ENCODE data around the gene DUOX2.

Gene DUOX2

DNA sequence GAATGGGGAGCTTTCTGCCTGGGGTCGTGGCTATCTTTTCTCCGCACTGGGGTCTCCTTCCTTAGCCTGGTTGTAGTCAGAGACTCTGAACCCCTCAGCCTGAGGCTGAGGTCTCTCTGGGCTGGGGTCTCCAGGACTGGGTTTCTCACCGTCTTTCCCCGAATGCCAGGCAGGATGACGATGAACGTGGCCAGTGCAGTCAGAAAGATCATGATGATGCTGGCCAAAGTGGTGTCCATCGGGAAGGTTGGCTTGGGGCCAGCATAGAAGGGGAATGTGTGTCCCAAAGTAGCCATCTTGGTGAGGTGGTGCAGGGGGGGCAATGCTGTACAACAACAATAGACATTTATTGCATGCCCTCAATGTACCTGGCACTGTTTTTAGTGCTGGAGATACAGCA is 8.7 kb upstream of the DUOX2 start:
- H2AFZ ChIP-seq (ENCODE audit: low read length), result no peak overlapping the region
- H4K20me1 ChIP-seq (ENCODE audit: insufficient read depth, low read length), result no peaks in the 10 kb centered on the region
- H3K9me3 ChIP-seq (ENCODE audit: low read length), result no peaks in the 10 kb centered on the region
- H3K4me2 ChIP-seq (ENCODE audit: low read length), result no peak overlapping the region
- no peaks in the 10 kb centered on the region for H3K27me3 ChIP-seq (ENCODE audit: insufficient read depth, low read length)
- TF ChIP-seq, protein P1, sequence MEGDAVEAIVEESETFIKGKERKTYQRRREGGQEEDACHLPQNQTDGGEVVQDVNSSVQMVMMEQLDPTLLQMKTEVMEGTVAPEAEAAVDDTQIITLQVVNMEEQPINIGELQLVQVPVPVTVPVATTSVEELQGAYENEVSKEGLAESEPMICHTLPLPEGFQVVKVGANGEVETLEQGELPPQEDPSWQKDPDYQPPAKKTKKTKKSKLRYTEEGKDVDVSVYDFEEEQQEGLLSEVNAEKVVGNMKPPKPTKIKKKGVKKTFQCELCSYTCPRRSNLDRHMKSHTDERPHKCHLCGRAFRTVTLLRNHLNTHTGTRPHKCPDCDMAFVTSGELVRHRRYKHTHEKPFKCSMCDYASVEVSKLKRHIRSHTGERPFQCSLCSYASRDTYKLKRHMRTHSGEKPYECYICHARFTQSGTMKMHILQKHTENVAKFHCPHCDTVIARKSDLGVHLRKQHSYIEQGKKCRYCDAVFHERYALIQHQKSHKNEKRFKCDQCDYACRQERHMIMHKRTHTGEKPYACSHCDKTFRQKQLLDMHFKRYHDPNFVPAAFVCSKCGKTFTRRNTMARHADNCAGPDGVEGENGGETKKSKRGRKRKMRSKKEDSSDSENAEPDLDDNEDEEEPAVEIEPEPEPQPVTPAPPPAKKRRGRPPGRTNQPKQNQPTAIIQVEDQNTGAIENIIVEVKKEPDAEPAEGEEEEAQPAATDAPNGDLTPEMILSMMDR (IDR thresholded peaks at IDR 0.05; ENCODE audit: low read length), result no peak
- no peak for TF ChIP-seq EZH2 (IDR thresholded peaks at IDR 0.05; ENCODE audit: borderline replicate concordance, low read length)
- no peaks in the 10 kb centered on the region for H3K79me2 ChIP-seq (ENCODE audit: insufficient read depth, low read length)
- H3K27ac ChIP-seq (ENCODE audit: low read depth, low read length, poor library complexity, severe bottlenecking), result no peak overlapping the region
- H3F3A ChIP-seq (ENCODE audit: insufficient read depth, low read length), result no peaks in the 10 kb centered on the region
- H3K36me3 ChIP-seq (ENCODE audit: insufficient read depth, low read length), result no peaks in the 10 kb centered on the region
- no peaks in the 10 kb centered on the region for H3K9me2 ChIP-seq (ENCODE audit: low read depth, low read length)
- no peak overlapping the region for H3K4me3 ChIP-seq (ENCODE audit: low read depth, low read length, poor library complexity, severe bottlenecking)
- no peaks in the 10 kb centered on the region for H3K4me1 ChIP-seq (ENCODE audit: insufficient read depth, low read length, severe bottlenecking)
- H3K9ac ChIP-seq (ENCODE audit: low read length), result no peak overlapping the region

DNA sequence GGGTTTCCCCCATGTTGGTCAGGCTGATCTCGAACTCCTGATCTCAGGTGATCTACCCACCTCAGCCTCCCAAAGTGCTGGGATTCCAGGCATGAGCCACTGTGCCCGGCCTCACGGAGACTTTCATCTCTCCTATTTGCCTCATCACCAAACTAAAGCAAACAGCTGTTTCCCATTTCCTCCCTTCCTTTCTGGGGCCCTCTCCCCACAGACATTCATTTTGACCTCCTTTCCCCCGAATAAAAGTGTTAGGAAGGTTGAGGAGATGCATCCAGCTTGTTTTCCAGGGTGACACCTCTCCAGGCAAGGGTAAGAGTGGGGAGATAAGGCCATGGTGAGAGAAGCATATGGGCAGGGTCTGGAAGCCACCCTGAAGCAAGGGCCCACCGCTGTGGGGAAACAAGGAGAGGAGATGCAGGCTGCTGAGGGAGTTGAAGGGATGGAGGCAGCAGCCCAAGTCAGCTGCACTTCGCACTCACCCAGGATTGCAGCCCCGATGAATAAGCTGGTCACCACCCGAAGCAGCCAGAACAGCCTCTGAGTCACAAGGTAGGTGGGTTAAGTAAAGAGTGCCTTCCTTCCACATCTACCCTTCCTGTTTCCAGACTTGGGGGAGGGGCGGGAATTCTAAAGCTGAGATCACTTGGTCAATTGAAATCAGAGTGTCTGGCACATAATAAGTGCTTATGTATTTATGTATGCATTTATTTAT is 7.9 kb upstream of the DUOX2 start:
- TF ChIP-seq EZH2 (IDR thresholded peaks at IDR 0.05; ENCODE audit: borderline replicate concordance, low read length), result no peak
- TF ChIP-seq, protein P1 (IDR thresholded peaks at IDR 0.05; ENCODE audit: low read length), result no peak
- H3K27me3 ChIP-seq (ENCODE audit: insufficient read depth, low read length), result no peaks in the 10 kb centered on the region
- H4K20me1 ChIP-seq (ENCODE audit: insufficient read depth, low read length), result no peaks in the 10 kb centered on the region
- H3K79me2 ChIP-seq (ENCODE audit: insufficient read depth, low read length), result no peaks in the 10 kb centered on the region
- H3K9me3 ChIP-seq (ENCODE audit: low read length), result no peaks in the 10 kb centered on the region
- H3F3A ChIP-seq (ENCODE audit: insufficient read depth, low read length), result no peaks in the 10 kb centered on the region
- H3K36me3 ChIP-seq (ENCODE audit: insufficient read depth, low read length), result no peaks in the 10 kb centered on the region
- H3K4me2 ChIP-seq (ENCODE audit: low read length), result no peak overlapping the region
- no peaks in the 10 kb centered on the region for H3K9me2 ChIP-seq (ENCODE audit: low read depth, low read length)
- H3K4me3 ChIP-seq (ENCODE audit: low read depth, low read length, poor library complexity, severe bottlenecking), result no peak overlapping the region
- no peak overlapping the region for H3K27ac ChIP-seq (ENCODE audit: low read depth, low read length, poor library complexity, severe bottlenecking)
- H3K4me1 ChIP-seq (ENCODE audit: insufficient read depth, low read length, severe bottlenecking), result no peaks in the 10 kb centered on the region
- H3K9ac ChIP-seq (ENCODE audit: low read length), result no peak overlapping the region
- no peak overlapping the region for H2AFZ ChIP-seq (ENCODE audit: low read length)

DNA sequence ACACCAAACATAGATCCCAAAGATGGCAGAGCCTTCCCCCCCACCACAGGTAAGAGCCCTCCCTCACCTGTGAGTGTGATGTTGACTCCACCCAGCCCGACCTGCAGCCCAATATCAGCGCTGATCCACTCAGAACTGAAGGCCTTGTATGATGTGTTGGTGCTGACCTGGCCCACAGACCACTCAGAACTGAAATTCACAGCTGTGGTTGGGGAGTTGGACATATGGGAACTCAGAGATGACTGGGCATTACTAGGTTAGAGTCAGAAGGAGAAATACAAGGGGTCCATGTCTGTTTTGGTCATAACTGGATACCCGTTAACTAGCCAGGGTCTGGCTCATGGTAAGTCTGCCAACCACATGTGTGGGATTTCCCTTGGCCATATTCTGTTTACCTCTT is 7.0 kb upstream of the DUOX2 start:
- Histone ChIP-seq H2AFZ (ENCODE audit: low read length) (no peak overlapping the region), H3K4me1 (ENCODE audit: insufficient read depth, low read length, severe bottlenecking) (no peaks in the 10 kb centered on the region), H3K9me3 (ENCODE audit: low read length) (no peaks in the 10 kb centered on the region), H3K79me2 (ENCODE audit: insufficient read depth, low read length) (no peaks in the 10 kb centered on the region), H3K4me2 (ENCODE audit: low read length) (no peak overlapping the region), H3K36me3 (ENCODE audit: insufficient read depth, low read length) (no peaks in the 10 kb centered on the region), H3K9me2 (ENCODE audit: low read depth, low read length) (no peaks in the 10 kb centered on the region), H3K27me3 (ENCODE audit: insufficient read depth, low read length) (no peaks in the 10 kb centered on the region), H4K20me1 (ENCODE audit: insufficient read depth, low read length) (no peaks in the 10 kb centered on the region), H3F3A (ENCODE audit: insufficient read depth, low read length) (no peaks in the 10 kb centered on the region), H3K9ac (ENCODE audit: low read length) (no peak overlapping the region), H3K27ac (ENCODE audit: low read depth, low read length, poor library complexity, severe bottlenecking) (no peak overlapping the region), H3K4me3 (ENCODE audit: low read depth, low read length, poor library complexity, severe bottlenecking) (no peak overlapping the region)
- TF ChIP-seq EZH2 (IDR thresholded peaks at IDR 0.05; ENCODE audit: borderline replicate concordance, low read length), result no peak
- TF ChIP-seq, protein P1 (IDR thresholded peaks at IDR 0.05; ENCODE audit: low read length), result no peak

All from OCI-LY1 (cell line).